DMS 273 (cell line): Measurements from ENCODE around the gene PRR11.
A peak's percentile ranks its signal among the peaks of the same experiment; 100 is the strongest.
"Not testable (repeated sequence)": the region's sequence is repeated elsewhere in the genome, so short reads cannot be mapped to it uniquely, and the experiment has no call there.

Experiments
- DNase-seq: peaks from one replicate; lab custom pipeline; 2025; ENCODE audit not compliant: unreplicated experiment; lab: John Stamatoyannopoulos, UW

The PRR11 gene

DNA sequence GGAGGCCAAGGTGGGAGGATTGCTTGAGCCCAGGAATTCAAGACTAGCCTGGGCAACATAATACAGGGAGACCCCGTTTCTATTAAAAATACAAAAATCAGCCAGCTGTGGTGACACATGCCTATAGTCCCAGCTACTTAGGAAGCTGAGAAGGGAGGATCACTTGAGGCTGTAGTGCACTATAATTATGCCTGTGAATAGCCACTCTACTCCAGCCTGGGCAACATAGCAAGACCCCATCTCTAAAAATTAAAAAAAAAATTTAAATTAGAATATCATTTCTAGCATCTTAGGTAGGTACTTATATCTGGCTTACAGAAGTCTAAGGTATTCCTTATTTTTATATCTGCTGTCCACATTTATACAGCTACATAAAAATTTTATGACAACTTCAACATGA is 46.8 kb downstream of the PRR11 start:
- no peak for DNase-seq

DNA sequence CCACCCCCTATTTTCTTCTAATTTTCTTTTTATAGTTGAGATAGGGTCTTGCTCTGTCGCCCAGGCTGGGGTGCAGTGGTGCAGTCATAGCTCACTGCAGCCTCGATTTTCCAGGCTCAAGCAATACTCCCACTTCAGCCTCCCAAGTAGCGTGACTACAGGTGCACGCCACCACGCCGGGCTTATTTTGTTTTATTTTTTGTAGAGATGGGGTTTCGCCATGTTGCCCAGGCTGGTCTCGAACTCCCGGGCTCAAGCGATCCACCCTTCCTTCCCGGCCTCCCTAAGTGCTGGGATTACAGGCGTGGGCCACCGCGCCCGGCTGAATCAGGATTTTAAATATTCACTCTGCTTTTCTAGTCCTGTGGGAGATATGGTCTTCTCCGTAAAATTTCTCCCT is 63.8 kb downstream of the PRR11 start:
- no peak for DNase-seq

DNA sequence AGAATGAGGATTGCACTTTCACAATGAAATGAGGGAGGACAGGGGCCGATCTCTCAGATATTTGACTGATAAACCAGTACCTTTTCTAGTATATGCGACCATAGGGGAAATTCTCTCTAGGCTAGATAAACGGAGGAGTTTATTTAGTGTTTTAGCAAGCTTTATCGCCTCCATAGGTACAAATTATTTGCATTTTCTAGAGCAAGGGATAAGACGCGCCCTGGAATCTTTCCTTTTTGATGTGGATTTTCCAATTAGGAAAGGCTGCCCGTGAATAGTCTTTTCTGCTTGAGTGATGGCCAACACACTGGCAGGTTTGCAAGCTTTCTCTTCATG is 64.4 kb downstream of the PRR11 start:
- no peak for DNase-seq

DNA sequence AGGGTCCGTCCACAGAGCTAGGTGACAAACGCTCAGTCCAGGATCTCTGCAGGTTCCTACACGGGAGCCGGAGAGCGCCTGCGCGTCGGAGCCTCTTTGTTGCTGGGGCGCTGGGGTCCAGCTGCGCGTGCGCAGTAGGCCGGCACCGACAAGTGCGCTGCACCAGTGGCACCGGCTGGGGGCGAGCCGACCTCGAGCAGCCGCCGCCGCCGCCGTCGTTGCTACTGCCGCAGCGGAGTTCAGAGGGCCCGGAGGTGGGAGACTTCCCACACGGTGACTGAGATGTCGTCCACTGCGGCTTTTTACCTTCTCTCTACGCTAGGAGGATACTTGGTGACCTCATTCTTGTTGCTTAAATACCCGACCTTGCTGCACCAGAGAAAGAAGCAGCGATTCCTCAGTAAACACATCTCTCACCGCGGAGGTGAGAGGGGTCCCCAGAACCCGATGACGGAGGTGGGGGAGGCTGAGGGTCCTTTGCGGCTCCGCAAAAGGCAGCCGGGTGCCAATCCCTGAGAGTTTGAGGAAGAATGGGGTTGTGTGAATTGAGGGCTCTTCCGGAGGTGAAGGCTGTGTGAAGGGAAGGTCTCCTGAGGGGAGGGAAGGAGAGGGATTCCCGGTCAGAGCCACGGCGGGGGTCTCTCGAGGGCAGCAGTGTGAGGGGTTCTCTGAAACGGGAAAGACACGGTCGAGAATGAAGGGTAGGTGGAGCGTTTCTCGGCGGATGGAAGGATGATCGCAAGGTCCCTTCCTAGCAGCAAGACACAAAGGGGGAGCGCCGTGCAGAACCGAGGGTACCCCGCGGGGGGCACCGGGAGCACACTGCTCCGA is 65.0 kb downstream of the PRR11 start, which contains the start of gene GDPD1:
GDPD1 (plus strand) TSS at position 184 of the 831 bp plus-strand sequence; CDS start at position 283, 99 bp downstream.
- peak; percentile 98 for DNase-seq

DNA sequence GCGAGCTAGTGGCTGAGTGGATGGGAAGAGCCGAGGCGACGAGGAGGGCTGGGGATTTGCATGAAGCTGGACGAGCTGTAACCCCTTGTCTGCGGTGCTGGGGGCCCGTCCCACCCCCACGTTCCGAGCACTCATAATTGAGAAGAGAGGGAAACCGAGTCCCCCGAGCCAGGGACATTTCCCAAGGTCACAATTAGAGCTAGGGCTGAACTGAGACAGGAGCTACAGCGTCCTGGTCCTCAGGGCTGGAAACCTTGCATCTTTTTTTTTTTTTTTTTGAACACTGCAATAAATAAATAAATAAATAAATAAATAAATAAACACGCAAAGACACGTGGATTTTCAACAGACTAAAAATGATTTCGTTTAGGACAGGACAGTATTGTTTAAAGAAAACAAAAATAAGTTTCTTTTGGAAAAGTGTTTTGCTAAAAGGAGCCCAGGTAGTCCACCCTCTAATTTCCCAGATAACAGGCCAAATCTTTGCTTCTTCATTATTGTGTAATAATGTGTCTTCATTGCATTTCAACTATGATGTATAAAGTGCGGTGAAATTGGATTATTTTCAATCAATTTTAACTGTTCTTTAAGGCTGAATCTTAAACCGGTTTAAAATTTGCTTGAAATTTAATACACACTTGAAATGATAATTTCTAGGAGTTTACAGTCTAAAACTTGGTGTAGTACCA is 65.8 kb downstream of the PRR11 start:
- DNase-seq: no peak

DNA sequence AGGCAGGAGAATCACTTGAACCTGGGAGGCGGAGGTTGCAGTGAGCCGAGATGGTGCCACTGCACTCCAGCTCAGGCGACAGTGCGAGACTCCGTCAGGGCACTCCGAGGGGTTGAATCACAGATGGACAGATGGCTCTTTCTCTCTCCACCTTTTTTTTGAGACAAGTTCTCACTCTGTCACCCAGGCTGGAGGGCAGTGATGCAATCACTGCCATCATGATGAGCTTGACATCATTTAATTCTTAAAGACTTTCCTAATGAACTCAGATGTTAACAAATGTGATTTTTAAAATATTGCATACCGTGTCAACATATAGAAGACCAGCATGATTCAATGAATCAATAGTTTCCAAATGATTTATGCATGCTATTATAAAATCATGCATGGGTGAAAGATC is 68.3 kb downstream of the PRR11 start:
- DNase-seq: no peak

DNA sequence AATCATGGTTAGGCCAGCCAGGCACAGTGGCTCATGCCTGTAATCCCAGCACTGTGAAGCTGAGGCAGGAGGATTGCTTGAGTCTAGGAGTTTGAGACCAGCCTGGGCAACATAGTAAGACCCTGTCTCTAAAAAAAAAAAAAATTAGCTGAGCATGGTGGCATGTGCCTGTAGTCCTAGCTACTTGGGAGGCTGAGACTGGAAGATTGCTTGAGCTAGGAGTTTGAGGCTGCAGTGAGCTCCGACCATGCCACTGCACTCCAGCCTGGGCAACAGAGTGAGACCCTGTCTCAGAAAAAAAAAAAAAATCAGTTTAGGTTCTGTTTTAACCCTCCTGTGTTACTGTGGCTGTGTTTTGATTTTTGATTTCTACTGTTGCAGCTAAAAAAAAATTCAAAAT is 73.0 kb downstream of the PRR11 start:
- DNase-seq: not testable (repeated sequence)

DNA sequence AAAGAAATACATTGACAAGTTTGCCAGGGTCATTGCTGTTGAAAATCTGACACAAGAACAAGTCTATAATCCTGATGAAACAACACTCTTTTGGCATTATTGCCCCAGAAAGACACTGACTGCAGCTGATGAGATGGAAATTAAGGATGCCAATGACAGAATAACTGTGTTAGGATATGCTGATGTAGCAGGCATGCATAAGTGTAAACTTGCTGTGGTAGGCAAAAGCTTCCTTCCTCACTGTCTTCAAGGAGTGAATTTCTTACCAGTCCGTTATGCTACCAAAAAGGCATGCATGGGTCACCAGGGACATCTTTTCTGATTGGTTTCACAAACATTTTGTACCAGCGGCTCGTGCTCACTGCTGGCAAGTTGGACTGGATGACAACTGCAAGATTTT is 75.2 kb downstream of the PRR11 start:
- DNase-seq: no peak

DNA sequence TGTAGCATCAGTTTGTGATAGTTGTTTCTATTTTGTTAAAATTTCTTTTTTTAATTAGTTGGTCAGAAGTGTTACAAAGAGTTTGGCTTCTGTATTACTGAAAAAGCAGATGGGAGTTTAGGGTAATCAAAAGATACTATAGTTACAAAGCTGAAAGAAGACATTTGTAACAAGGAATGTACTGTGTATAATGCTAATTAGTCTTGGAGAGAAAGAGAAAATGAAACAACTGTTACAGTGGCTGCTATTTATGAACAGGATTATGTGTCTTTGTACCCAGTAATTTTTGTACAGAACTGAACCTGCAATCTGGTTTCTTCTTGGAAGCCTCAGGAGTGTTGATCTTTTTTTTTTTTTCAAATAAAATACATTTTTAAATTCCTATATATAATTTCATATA is 79.1 kb downstream of the PRR11 start:
- no peak for DNase-seq

DNA sequence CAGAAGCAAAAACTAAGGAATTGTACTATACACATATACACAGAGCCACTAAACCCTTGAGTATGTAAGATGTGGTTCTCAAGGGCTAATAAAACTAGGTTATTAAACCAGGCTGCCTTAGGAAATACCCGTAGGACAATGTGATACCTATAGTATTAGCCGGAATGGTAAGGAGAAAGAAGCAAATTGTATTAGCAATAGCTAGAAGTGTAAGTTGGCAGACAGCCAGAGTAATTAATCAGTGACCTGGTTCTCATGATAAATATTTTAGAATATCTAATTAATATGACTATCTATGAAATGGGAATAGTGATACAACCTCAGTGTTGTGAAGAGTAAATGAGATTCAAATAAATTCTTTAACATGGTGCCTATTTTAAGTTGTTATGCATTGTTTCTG is 83.4 kb downstream of the PRR11 start:
- peak; percentile 7 for DNase-seq

DNA sequence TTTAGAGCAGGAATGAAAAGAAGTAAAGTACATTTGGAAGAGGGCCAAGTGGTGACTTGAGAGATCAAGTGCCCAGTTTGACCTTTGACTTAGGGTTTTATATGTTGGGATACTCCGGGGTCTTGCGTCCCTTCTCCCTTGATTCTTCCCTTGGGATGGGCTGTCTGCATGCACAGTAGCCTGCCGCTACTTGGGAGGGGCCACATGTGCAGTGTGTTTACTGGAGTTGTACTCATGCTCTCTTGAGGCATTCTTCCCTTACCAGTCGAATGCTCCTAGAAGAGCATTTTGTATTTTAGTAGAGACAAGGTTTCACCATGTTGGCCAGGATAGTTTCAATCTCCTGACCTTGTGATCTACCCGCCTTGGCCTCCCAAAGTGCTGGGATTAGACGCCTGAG is 88.5 kb downstream of the PRR11 start:
- no peak for DNase-seq
